ENCODE measurements around the gene ASMT. TPM values are rescaled to one million over a fixed set of nuclear protein-coding genes. Genes with fewer than 3 reads are reported as not detected.

Gene ASMT
- total and polyA plus RNA-seq, 3 experiments from 2014 or later, result 0.40 to 2.1 (median 1.9) TPM

- H3K4me1 ChIP-seq (ENCODE audit: insufficient read depth, low read length), result peaks cover 22% of the 10 kb centered on the region
- DNase-seq, result no peak
- Mint-ChIP-seq H3K27me3 (peaks cover 0 to 2% of the 10 kb centered on the region in 2 donors), H3K27ac (no peak overlapping the region), H3K9me3 (peaks cover 0 to 4% (median 0%) of the 10 kb centered on the region in 5 donors), H3K36me3 (no peaks in the 10 kb centered on the region), H3K4me3 (no peak overlapping the region), H3K4me1 (peaks cover 27 to 32% (median 31%) of the 10 kb centered on the region in 3 donors)
- H3K4me3 ChIP-seq (ENCODE audit: low read length), result no peak overlapping the region
- H3K27ac ChIP-seq (ENCODE audit: low read depth, low read length), result no peak overlapping the region
- ChIA-PET POLR2A (no interaction called here), CTCF (no interaction called here)
- H3K9me3 ChIP-seq (ENCODE audit: low read length), result no peaks in the 10 kb centered on the region
- H3K36me3 ChIP-seq (ENCODE audit: insufficient read depth, low read length), result no peaks in the 10 kb centered on the region
- no peaks in the 10 kb centered on the region for H3K27me3 ChIP-seq (ENCODE audit: insufficient read depth, low read length, poor library complexity, severe bottlenecking)
These were observed 30.4 kb upstream of the ASMT start for GRCh38 chrX:1584237-1585011.

GRCh38 chrX:1587161-1587560, 27.7 kb upstream of the ASMT start:
- Mint-ChIP-seq H3K27me3 (peaks cover 0 to 5% of the 10 kb centered on the region in 2 donors), H3K9me3 (no peaks in the 10 kb centered on the region), H3K36me3 (peaks cover 0 to 4% (median 0%) of the 10 kb centered on the region in 3 donors), H3K4me1 (peaks cover 15 to 31% (median 17%) of the 10 kb centered on the region in 3 donors), H3K27ac (peak overlapping the region in 4 of 8 donors; percentile 17 to 84 (median 40)), H3K4me3 (no peak overlapping the region)
- Histone ChIP-seq H3K4me1 (ENCODE audit: insufficient read depth, low read length) (peaks cover 13% of the 10 kb centered on the region), H3K27ac (ENCODE audit: low read depth, low read length) (no peak overlapping the region), H3K36me3 (ENCODE audit: insufficient read depth, low read length) (no peaks in the 10 kb centered on the region), H3K27me3 (ENCODE audit: insufficient read depth, low read length, poor library complexity, severe bottlenecking) (no peaks in the 10 kb centered on the region), H3K9me3 (ENCODE audit: low read length) (no peaks in the 10 kb centered on the region), H3K4me3 (ENCODE audit: low read length) (no peak overlapping the region)
- DNase-seq, result no peak
- CTCF ChIA-PET, result no interaction called here
- POLR2A ChIA-PET, result no interaction called here

GRCh38 chrX:1589356-1590130, 25.3 kb upstream of the ASMT start:
- Mint-ChIP-seq H3K36me3 (peaks cover 0 to 23% (median 0%) of the 10 kb centered on the region in 3 donors), H3K4me1 (peaks cover 18 to 36% (median 24%) of the 10 kb centered on the region in 3 donors), H3K4me3 (peak overlapping the region in 1 of 7 donors; percentile 64), H3K27me3 (peaks cover 0 to 3% of the 10 kb centered on the region in 2 donors), H3K9me3 (no peaks in the 10 kb centered on the region), H3K27ac (peak overlapping the region in 6 of 8 donors; percentile 25 to 86 (median 63))
- H3K4me3 ChIP-seq (ENCODE audit: low read length), result no peak overlapping the region
- H3K36me3 ChIP-seq (ENCODE audit: insufficient read depth, low read length), result peaks cover 10% of the 10 kb centered on the region
- DNase-seq, result no peak
- H3K27ac ChIP-seq (ENCODE audit: low read depth, low read length), result no peak overlapping the region
- H3K9me3 ChIP-seq (ENCODE audit: low read length), result no peaks in the 10 kb centered on the region
- ChIA-PET CTCF (no interaction called here), POLR2A (no interaction called here)
- peaks cover 23% of the 10 kb centered on the region for H3K4me1 ChIP-seq (ENCODE audit: insufficient read depth, low read length)
- no peaks in the 10 kb centered on the region for H3K27me3 ChIP-seq (ENCODE audit: insufficient read depth, low read length, poor library complexity, severe bottlenecking)

GRCh38 chrX:1591102-1591862, 23.6 kb upstream of the ASMT start, which contains the start of gene AKAP17A:
Gene AKAP17A (plus strand): TSS chrX:1591604. CDS start chrX:1593463, 1,859 bp downstream.
- peak within 1 kb of the TSS; percentile 90 to 98 (median 92) for H3K4me3 Mint-ChIP-seq
- DNase-seq, result peak; percentile 94 to 98 (median 96)
- H3K27me3 Mint-ChIP-seq, result peaks cover 0 to 3% of the 10 kb centered on the region in 2 donors
- peak within 1 kb of the TSS; percentile 76 to 98 (median 95) for H3K27ac Mint-ChIP-seq
- peaks cover 27 to 48% (median 36%) of the 10 kb centered on the region in 3 donors for H3K4me1 Mint-ChIP-seq
- H3K36me3 Mint-ChIP-seq, result peaks cover 0 to 40% (median 0%) of the 10 kb centered on the region in 3 donors
- Histone ChIP-seq H3K36me3 (ENCODE audit: insufficient read depth, low read length) (peaks cover 28% of the 10 kb centered on the region), H3K4me1 (ENCODE audit: insufficient read depth, low read length) (peaks cover 23% of the 10 kb centered on the region), H3K27me3 (ENCODE audit: insufficient read depth, low read length, poor library complexity, severe bottlenecking) (no peaks in the 10 kb centered on the region), H3K9me3 (ENCODE audit: low read length) (no peaks in the 10 kb centered on the region), H3K27ac (ENCODE audit: low read depth, low read length) (peak within 1 kb of the TSS; percentile 76), H3K4me3 (ENCODE audit: low read length) (peak within 1 kb of the TSS; percentile 73)
- CTCF ChIA-PET, result no interaction called here
- H3K9me3 Mint-ChIP-seq, result no peaks in the 10 kb centered on the region
- POLR2A ChIA-PET, result no interaction called here

- Histone ChIP-seq H3K27ac (ENCODE audit: low read depth, low read length) (peak overlapping the region; percentile 76), H3K4me1 (ENCODE audit: insufficient read depth, low read length) (peaks cover 21% of the 10 kb centered on the region), H3K27me3 (ENCODE audit: insufficient read depth, low read length, poor library complexity, severe bottlenecking) (no peaks in the 10 kb centered on the region), H3K4me3 (ENCODE audit: low read length) (peak overlapping the region; percentile 73), H3K9me3 (ENCODE audit: low read length) (no peaks in the 10 kb centered on the region), H3K36me3 (ENCODE audit: insufficient read depth, low read length) (peaks cover 34% of the 10 kb centered on the region)
- Mint-ChIP-seq H3K4me3 (peak overlapping the region; percentile 90 to 98 (median 92)), H3K27ac (peak overlapping the region; percentile 76 to 98 (median 94)), H3K27me3 (peaks cover 0 to 3% of the 10 kb centered on the region in 2 donors), H3K36me3 (peaks cover 0 to 42% (median under 1%) of the 10 kb centered on the region in 3 donors), H3K9me3 (no peaks in the 10 kb centered on the region), H3K4me1 (peaks cover 27 to 46% (median 35%) of the 10 kb centered on the region in 3 donors)
- POLR2A ChIA-PET, result no interaction called here
- DNase-seq, result peak in 2 of 5 donors; percentile 16 to 17
- CTCF ChIA-PET, result no interaction called here
These were observed 22.9 kb upstream of the ASMT start for GRCh38 chrX:1591863-1592469.

GRCh38 chrX:1592470-1593142, 22.3 kb upstream of the ASMT start:
- ChIA-PET POLR2A (no interaction called here), CTCF (no interaction called here)
- peak overlapping the region; percentile 90 to 98 (median 92) for H3K4me3 Mint-ChIP-seq
- peak overlapping the region; percentile 81 to 97 (median 94) for H3K27ac Mint-ChIP-seq
- no peak for DNase-seq
- Histone ChIP-seq H3K27me3 (ENCODE audit: insufficient read depth, low read length, poor library complexity, severe bottlenecking) (no peaks in the 10 kb centered on the region), H3K36me3 (ENCODE audit: insufficient read depth, low read length) (peaks cover 40% of the 10 kb centered on the region), H3K4me1 (ENCODE audit: insufficient read depth, low read length) (peaks cover 20% of the 10 kb centered on the region), H3K27ac (ENCODE audit: low read depth, low read length) (peak overlapping the region; percentile 76), H3K4me3 (ENCODE audit: low read length) (peak overlapping the region; percentile 73), H3K9me3 (ENCODE audit: low read length) (no peaks in the 10 kb centered on the region)
- no peaks in the 10 kb centered on the region for H3K9me3 Mint-ChIP-seq
- peaks cover 27 to 45% (median 36%) of the 10 kb centered on the region in 3 donors for H3K4me1 Mint-ChIP-seq
- H3K27me3 Mint-ChIP-seq, result peaks cover 0 to 3% of the 10 kb centered on the region in 2 donors
- peaks cover 0 to 49% (median 2%) of the 10 kb centered on the region in 3 donors for H3K36me3 Mint-ChIP-seq
